NB4 (cell line): Measurements from ENCODE around the gene AKAP6.

Experiments
- DNase-seq: peaks from one replicate; pipeline ENCODE4 v3.0.0; 2010; ENCODE audit warnings: low read depth
- H3K4me3 ChIP-seq: one replicate; pipeline ENCODE4 v1.5.1; 2011; ENCODE audit warnings: mild to moderate bottlenecking, low read depth, low read length, moderate library complexity
- CTCF ChIP-seq: IDR thresholded peaks from one replicate; pipeline ENCODE4 v1.5.1; 2012; ENCODE audit warnings: low read depth, low read length
- MAX ChIP-seq: IDR thresholded peaks from 2 replicates; pipeline ENCODE4 v1.6.1; 2011; ENCODE audit warnings: low read depth, low read length
- MYC ChIP-seq: IDR thresholded peaks from 2 replicates; pipeline ENCODE4 v1.6.1; 2011; ENCODE audit warnings: low read depth, low read length
- POLR2A ChIP-seq: IDR thresholded peaks from 2 replicates; pipeline ENCODE4 v1.6.1; 2011; ENCODE audit warnings: mild to moderate bottlenecking; ENCODE audit not compliant: insufficient read length; ENCODE audit errors: extremely low read depth

AKAP6 gene

GRCh38 chr14:32393119-32393518 is 64.0 kb downstream of the AKAP6 start:
- no peak overlapping the region for H3K4me3 ChIP-seq
- DNase-seq: no peak
- TF ChIP-seq POLR2A (no peak), MYC (no peak), MAX (no peak), CTCF (no peak)

GRCh38 chr14:32394038-32394437 is 64.9 kb downstream of the AKAP6 start:
- H3K4me3 ChIP-seq: no peak overlapping the region
- TF ChIP-seq CTCF (no peak), MYC (no peak), POLR2A (no peak), MAX (no peak)
- no peak for DNase-seq

GRCh38 chr14:32396885-32397284 is 67.8 kb downstream of the AKAP6 start:
- TF ChIP-seq MYC (no peak), MAX (no peak), POLR2A (no peak), CTCF (no peak)
- no peak for DNase-seq
- H3K4me3 ChIP-seq: no peak overlapping the region

GRCh38 chr14:32397861-32398640 is 69.0 kb downstream of the AKAP6 start:
- no peak overlapping the region for H3K4me3 ChIP-seq
- DNase-seq: no peak
- no peak for TF ChIP-seq MYC
- TF ChIP-seq CTCF: no peak
- TF ChIP-seq MAX: no peak
- TF ChIP-seq POLR2A: no peak

GRCh38 chr14:32399920-32400319 is 70.8 kb downstream of the AKAP6 start:
- TF ChIP-seq POLR2A (no peak), MAX (no peak), CTCF (no peak), MYC (no peak)
- no peak for DNase-seq

More at GRCh38 chr14:32399920-32400319, 70.8 kb downstream of the AKAP6 start:
- H3K4me3 ChIP-seq: no peak overlapping the region
